ENCODE data around the gene CDK18. TPM values are rescaled to one million over a fixed set of nuclear protein-coding genes. Genes with fewer than 3 reads are reported as not detected.

Gene CDK18
- total and polyA plus RNA-seq, 10 of the 15 experiments (the other 5 are each of a cell fraction or from before 2014, with no cell fraction given), result 0.13 to 4.4 (median 0.52) TPM; not detected in 2

DNA sequence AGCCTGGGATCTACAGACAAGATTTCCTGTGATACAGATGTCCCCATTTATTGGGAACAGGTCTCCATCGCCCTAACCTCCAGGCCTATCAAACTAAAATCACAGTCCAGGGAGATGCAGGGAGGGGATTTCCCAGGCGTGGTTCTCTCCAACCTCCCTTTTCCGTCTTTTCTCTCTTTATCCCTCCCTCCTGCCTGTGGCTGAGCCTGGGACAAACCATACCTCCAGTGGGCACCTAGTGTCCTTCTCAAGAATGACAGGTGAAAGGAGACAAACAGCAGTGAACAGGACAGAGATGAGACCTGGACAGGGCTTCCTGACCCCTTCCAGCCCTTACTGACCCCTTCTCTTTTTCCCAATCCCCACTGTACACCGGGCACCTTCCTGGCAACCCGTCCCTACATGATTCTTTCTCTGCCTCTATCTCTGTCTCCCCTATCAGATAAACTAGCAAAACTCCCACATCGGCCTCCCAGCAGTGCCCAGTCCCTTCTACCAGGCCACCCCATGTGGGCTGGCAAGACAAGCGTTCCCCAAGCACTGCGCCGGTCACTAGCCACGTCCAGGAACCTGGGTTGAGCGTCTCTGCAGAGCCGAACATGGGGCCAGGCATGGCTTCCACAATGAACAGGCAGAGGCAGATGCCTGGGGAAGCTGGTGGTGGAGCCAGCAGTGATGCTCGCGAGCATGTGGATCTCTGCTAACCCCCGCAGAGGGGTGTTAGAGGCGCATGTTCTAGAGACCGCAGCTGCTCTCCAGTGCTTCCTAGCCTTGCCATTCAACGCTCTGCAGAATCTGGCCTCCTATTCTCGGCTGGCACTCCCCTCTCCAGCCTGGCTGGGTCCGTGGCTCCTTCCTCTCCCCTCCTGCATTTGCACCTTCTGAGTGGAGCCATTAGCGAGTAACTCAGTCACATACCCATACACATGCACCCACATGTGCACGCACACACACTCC lies 72.6 kb downstream of the CDK18 start:
- Histone ChIP-seq H4K20me1 (ENCODE audit: control insufficient read depth, insufficient read depth) (no peaks in the 10 kb centered on the region), H3K9me3 (replicated peaks; ENCODE audit: control insufficient read depth, insufficient read depth, low read length) (no peaks in the 10 kb centered on the region), H3K27ac (ENCODE audit: control insufficient read depth, insufficient read depth) (no peak overlapping the region), H3K36me3 (ENCODE audit: control insufficient read depth in 2 of 2, insufficient read depth in 2 of 2, low read length in 1 of 2) (no peaks in the 10 kb centered on the region), H3K9ac (ENCODE audit: control insufficient read depth, insufficient read depth, low read length) (no peak overlapping the region), H3K79me2 (ENCODE audit: control insufficient read depth, insufficient read depth, low read length) (no peaks in the 10 kb centered on the region), H3K4me3 (no peak overlapping the region), H3K4me1 (ENCODE audit: control insufficient read depth, insufficient read depth, low read length) (peaks cover 1% of the 10 kb centered on the region; the same call in 1 of the 2 replicates), H3K4me2 (ENCODE audit: control insufficient read depth, insufficient read depth) (no peak overlapping the region), H2AFZ (ENCODE audit: control insufficient read depth, low read depth, low read length) (no peak overlapping the region), H3K27me3 (replicated peaks in 1 of 2; ENCODE audit: control insufficient read depth in 2 of 2, insufficient read depth in 2 of 2, low read length in 1 of 2) (peaks cover 0 to 5% of the 10 kb centered on the region in 2 experiments; a peak in 2 of 4 replicates)
- FAIRE-seq, result no peak
- RAD21 ChIA-PET (ENCODE audit: unreplicated experiment), result interaction anchor here (1.3 kb wide), 1 partner anchor 53 kb away, joined by 3 read pairs; no protein-coding TSS in a partner anchor
- TF ChIP-seq MEF2A (IDR thresholded peaks at IDR 0.05; ENCODE audit: insufficient read depth, low read depth, low read length) (no peak), ZNF274 (IDR thresholded peaks at IDR 0.05; ENCODE audit: insufficient read depth, insufficient read length) (no peak), BRCA1 (IDR thresholded peaks at IDR 0.05; ENCODE audit: low read depth, low read length) (no peak), E2F8 (IDR thresholded peaks at IDR 0.05; ENCODE audit: low read depth, partially characterized antibody) (no peak), SREBF2 (IDR thresholded peaks at IDR 0.05; ENCODE audit: low read length) (no peak)
- CTCF ChIA-PET, result interaction anchor here (1.0 kb wide), 1 partner anchor 14 kb away, joined by 3 read pairs; no protein-coding TSS in a partner anchor
- 38% methylated on average over 22 of the region's 22 CpGs for WGBS (ENCODE audit: insufficient coverage, insufficient replicate concordance, low lambda C conversion rate, missing lambda C conversion rate)
- in situ Hi-C loops (cut with MboI), result no loop called here
- SMC1A ChIA-PET (ENCODE audit: uncharacterized antibody, unreplicated experiment), result no interaction called here
- no peak for ATAC-seq
- intact Hi-C loops (cut with micrococcal nuclease; ENCODE audit: unreplicated experiment), result no loop called here
- no TSS peak for BruUV-seq (replicated peaks)
- POLR2A ChIA-PET, result interaction anchor here (0.8 kb wide), 1 partner anchor 14 kb away, joined by 3 read pairs; no protein-coding TSS in a partner anchor
- no peak for DNase-seq (ENCODE audit: low read depth, low spot score)

All from GM12878 (cell line).